KMS-11 (cell line): ENCODE results near the gene ALG2.

Experiments used
- H2AFZ ChIP-seq: fragments of 200-600 bp; sonication (generic); 2 replicates; pipeline ENCODE4 v1.6.1; 2016; ENCODE audit warnings: antibody characterized with exemption, mixed run types, low read depth
- H3K27ac ChIP-seq: fragments of 200-600 bp; sonication (generic); 2 replicates; pipeline ENCODE4 v1.6.1; 2016; ENCODE audit warnings: mild to moderate bottlenecking, mixed run types
- H3K27me3 ChIP-seq: fragments of 200-600 bp; sonication (generic); 2 replicates; pipeline ENCODE4 v1.6.1; 2017; ENCODE audit warnings: mild to moderate bottlenecking, low read depth, mixed run types, moderate library complexity; ENCODE audit not compliant: insufficient read depth
- H3K36me3 ChIP-seq: fragments of 200-600 bp; sonication (generic); 2 replicates; pipeline ENCODE4 v1.6.1; 2017; ENCODE audit warnings: mild to moderate bottlenecking, mixed run types; ENCODE audit not compliant: insufficient read depth
- H3K4me1 ChIP-seq: fragments of 200-600 bp; sonication (generic); 2 replicates; pipeline ENCODE4 v1.6.1; 2016; ENCODE audit warnings: mild to moderate bottlenecking, low read depth, mixed run types; ENCODE audit not compliant: poor library complexity, severe bottlenecking
- H3K4me2 ChIP-seq: fragments of 200-600 bp; sonication (generic); 2 replicates; pipeline ENCODE4 v1.7.0; 2016; ENCODE audit warnings: mild to moderate bottlenecking, mixed run types
- H3K4me3 ChIP-seq: fragments of 200-600 bp; sonication (generic); IDR thresholded peaks from 2 replicates; pipeline ENCODE4 v1.6.1; 2017; ENCODE audit warnings: low read depth, low read length, mixed read lengths; ENCODE audit not compliant: insufficient read depth
- H3K79me2 ChIP-seq: fragments of 200-600 bp; sonication (generic); 2 replicates; pipeline ENCODE4 v1.6.1; 2016; ENCODE audit warnings: low read depth, mixed run types; ENCODE audit not compliant: insufficient read depth
- H3K9ac ChIP-seq: fragments of 200-600 bp; sonication (generic); 2 replicates; pipeline ENCODE4 v1.6.1; 2016; ENCODE audit warnings: mild to moderate bottlenecking, mixed run types
- H4K20me1 ChIP-seq: fragments of 200-600 bp; sonication (generic); 2 replicates; pipeline ENCODE4 v1.6.1; 2016; ENCODE audit warnings: mild to moderate bottlenecking, mixed run types; ENCODE audit not compliant: insufficient read depth
- CTCF ChIP-seq: fragments of 200-600 bp; sonication (generic); conservative IDR thresholded peaks from 2 replicates; pipeline ENCODE4 v1.6.1; 2017; ENCODE audit warnings: low read depth, mild to moderate bottlenecking, antibody characterized with exemption, low read length, moderate library complexity, mixed read lengths

The ALG2 gene

GRCh38 chr9:99189887-99190596 lies 31.7 kb downstream of the ALG2 start:
- Histone ChIP-seq H3K27me3 (no peaks in the 10 kb centered on the region), H3K36me3 (no peaks in the 10 kb centered on the region), H3K9ac (no peak overlapping the region), H3K79me2 (no peaks in the 10 kb centered on the region), H3K4me3 (no peak overlapping the region), H3K4me2 (no peak overlapping the region), H3K4me1 (no peaks in the 10 kb centered on the region), H2AFZ (no peak overlapping the region), H4K20me1 (no peaks in the 10 kb centered on the region), H3K27ac (no peak overlapping the region)
- no peak for TF ChIP-seq CTCF

- H4K20me1 ChIP-seq, result no peaks in the 10 kb centered on the region
- H2AFZ ChIP-seq, result no peak overlapping the region
- H3K9ac ChIP-seq, result no peak overlapping the region
- no peak overlapping the region for H3K27ac ChIP-seq
- TF ChIP-seq CTCF, result no peak
- H3K4me2 ChIP-seq, result no peak overlapping the region
- H3K4me3 ChIP-seq, result no peak overlapping the region
- H3K27me3 ChIP-seq, result no peaks in the 10 kb centered on the region
- H3K4me1 ChIP-seq, result peaks cover 3% of the 10 kb centered on the region
- H3K36me3 ChIP-seq, result no peaks in the 10 kb centered on the region
- no peaks in the 10 kb centered on the region for H3K79me2 ChIP-seq
Observed at GRCh38 chr9:99189186-99189585, 32.6 kb downstream of the ALG2 start.

GRCh38 chr9:99187311-99187710 lies 34.4 kb downstream of the ALG2 start:
- H3K9ac ChIP-seq, result no peak overlapping the region
- no peaks in the 10 kb centered on the region for H3K36me3 ChIP-seq
- H2AFZ ChIP-seq, result no peak overlapping the region
- TF ChIP-seq CTCF, result no peak
- H3K27ac ChIP-seq, result no peak overlapping the region
- no peaks in the 10 kb centered on the region for H4K20me1 ChIP-seq
- H3K4me3 ChIP-seq, result no peak overlapping the region
- peaks cover 12% of the 10 kb centered on the region for H3K4me1 ChIP-seq
- H3K27me3 ChIP-seq, result no peaks in the 10 kb centered on the region
- H3K4me2 ChIP-seq, result no peak overlapping the region
- no peaks in the 10 kb centered on the region for H3K79me2 ChIP-seq

GRCh38 chr9:99185934-99186333 lies 35.8 kb downstream of the ALG2 start:
- no peaks in the 10 kb centered on the region for H3K79me2 ChIP-seq
- no peak overlapping the region for H3K4me3 ChIP-seq
- no peaks in the 10 kb centered on the region for H4K20me1 ChIP-seq
- no peak for TF ChIP-seq CTCF
- H3K4me2 ChIP-seq, result no peak overlapping the region
- no peaks in the 10 kb centered on the region for H3K36me3 ChIP-seq
- peaks cover 26% of the 10 kb centered on the region for H3K4me1 ChIP-seq
- H3K9ac ChIP-seq, result no peak overlapping the region
- H2AFZ ChIP-seq, result no peak overlapping the region
- H3K27me3 ChIP-seq, result no peaks in the 10 kb centered on the region
- H3K27ac ChIP-seq, result no peak overlapping the region
